HCT116 (cell line): ENCODE measurements around the gene MEIKIN. TPM values are rescaled to one million over a fixed set of nuclear protein-coding genes. Genes with fewer than 3 reads are reported as not detected.

ENCODE experiments used
- ATAC-seq: fragments of 200-7000 bp; cut with Tn5 transposase; 2 replicates; pipeline ENCODE4 v1.9.1; 2020; ENCODE audit warnings: mild to moderate bottlenecking, moderate library complexity
- BruUV-seq: library from RNA; stranded (reverse); fragments of 400-500 nt; replicated peaks from 2 replicates; lab custom pipeline; 2021; lab: Mats Ljungman, UMichigan
- CTCF ChIA-PET: fragments of 300-600 bp; sonication (Branson Sonifier 250); formaldehyde crosslinking; loops from one replicate; lab custom pipeline; 2021; ENCODE audit warnings: antibody characterized with exemption; lab: Charles Lee
- POLR2A ChIA-PET: fragments of 300-600, 350-600 bp; sonication (Branson Sonifier 250); formaldehyde crosslinking; loops from one replicate; lab custom pipeline; 2021; ENCODE audit warnings: antibody characterized with exemption; lab: Charles Lee
- RAD21 ChIA-PET, 2 experiments: fragments of 300-600 bp; sonication (Branson Sonifier 250); formaldehyde crosslinking; loops; one replicate each; lab custom pipeline; 2023; ENCODE audit warnings: low total read pairs in 2 of 2; ENCODE audit not compliant: uncharacterized antibody in 2 of 2, unreplicated experiment in 2 of 2, low non-redundant PET in 1 of 2; lab: Charles Lee
- DNase-seq: peaks from one replicate; pipeline ENCODE4 v3.0.0-alpha.2; 2010; ENCODE audit warnings: low read depth, low spot score
- H2AFZ ChIP-seq: fragments of 200-600 bp; shearing (Covaris generic), sonication (generic); 2 replicates; pipeline ENCODE4 v1.6.1; 2017; ENCODE audit warnings: low read depth, mixed run types, mixed read lengths, antibody characterized with exemption, low read length; ENCODE audit not compliant: poor library complexity, severe bottlenecking
- H3K27ac ChIP-seq: 2 replicates; pipeline ENCODE4 v1.5.1; 2012; ENCODE audit warnings: low read depth, low read length
- H3K27me3 ChIP-seq: fragments of 200-600 bp; sonication (generic); 2 replicates; pipeline ENCODE4 v1.6.1; 2016; ENCODE audit warnings: mixed run types, low read length, mixed read lengths; ENCODE audit not compliant: insufficient read depth
- H3K36me3 ChIP-seq, 2 experiments: fragments of 200-500 bp in 1 of 2; fragments of 200-600 bp in 1 of 2; sonication (Bioruptor generic) in 1 of 2; sonication (generic) in 1 of 2; 2 replicates each; pipeline versions ENCODE4 v1.5.1 to v1.6.1; 2014 to 2016; ENCODE audit warnings: low read length in 2 of 2, inconsistent platforms in 1 of 2, mixed read lengths in 1 of 2, mixed run types in 1 of 2; ENCODE audit not compliant: insufficient read depth in 2 of 2, control insufficient read depth in 1 of 2
- H3K4me1 ChIP-seq, 2 experiments: fragments of 200-600 bp in 1 of 2; sonication (generic) in 1 of 2; 2 replicates each; pipeline versions ENCODE4 v1.5.1 to v1.6.1; 2012 to 2017; ENCODE audit warnings: low read length in 2 of 2, inconsistent platforms in 1 of 2, mild to moderate bottlenecking in 1 of 2, mixed read lengths in 1 of 2, mixed run types in 1 of 2, moderate library complexity in 1 of 2; ENCODE audit not compliant: insufficient read depth in 2 of 2, control insufficient read depth in 1 of 2
- H3K4me2 ChIP-seq: fragments of 200-600 bp; sonication (generic); 2 replicates; pipeline ENCODE4 v1.6.1; 2017; ENCODE audit warnings: mixed run types, low read length, mixed read lengths
- H3K4me3 ChIP-seq, 2 experiments: fragments of 200-600 bp in 1 of 2; sonication (generic) in 1 of 2; replicated peaks in 1 of 2; 2 replicates each; pipeline ENCODE4 v1.5.1; 2011 to 2016; ENCODE audit warnings: low read length in 2 of 2, control low read depth in 1 of 2, low read depth in 1 of 2, mild to moderate bottlenecking in 1 of 2, mixed read lengths in 1 of 2, mixed run types in 1 of 2
- H3K79me2 ChIP-seq: fragments of 200-600 bp; sonication (generic); 2 replicates; pipeline ENCODE4 v1.6.1; 2017; ENCODE audit warnings: mild to moderate bottlenecking, mixed run types, low read length, moderate library complexity, mixed read lengths; ENCODE audit not compliant: insufficient read depth
- H3K9ac ChIP-seq: fragments of 200-600 bp; sonication (generic); 2 replicates; pipeline ENCODE4 v1.6.1; 2016; ENCODE audit warnings: low read length, mixed read lengths
- H3K9me2 ChIP-seq: fragments of 200-600 bp; sonication (generic), shearing (Covaris generic); 2 replicates; pipeline ENCODE4 v1.6.1; 2017; ENCODE audit warnings: mixed run types, mild to moderate bottlenecking, moderate library complexity; ENCODE audit not compliant: insufficient read depth
- H3K9me3 ChIP-seq, 2 experiments: fragments of 200-500 bp in 1 of 2; fragments of 200-600 bp in 1 of 2; sonication (Bioruptor generic) in 1 of 2; sonication (generic) in 1 of 2; 2 replicates each; pipeline ENCODE4 v1.6.1; 2014 to 2017; ENCODE audit warnings: low read length in 2 of 2, mixed read lengths in 2 of 2, inconsistent platforms in 1 of 2, low read depth in 1 of 2, mild to moderate bottlenecking in 1 of 2, mixed run types in 1 of 2, moderate library complexity in 1 of 2; ENCODE audit not compliant: control insufficient read depth in 1 of 2, insufficient read depth in 1 of 2
- H4K20me1 ChIP-seq: fragments of 200-600 bp; sonication (generic), shearing (Covaris generic); 2 replicates; pipeline ENCODE4 v1.6.1; 2017; ENCODE audit warnings: mixed run types, mild to moderate bottlenecking, moderate library complexity; ENCODE audit not compliant: insufficient read depth
- CEBPB ChIP-seq: IDR thresholded peaks from 2 replicates; pipeline ENCODE4 v1.6.1; 2012; ENCODE audit warnings: low read depth
- EGR1 ChIP-seq: IDR thresholded peaks from 2 replicates; pipeline ENCODE4 v1.6.1; 2012; ENCODE audit warnings: low read depth
- EZH2phosphoT487 ChIP-seq: fragments of 200-600 bp; IDR thresholded peaks from 2 replicates; pipeline ENCODE4 v1.6.1; 2018; ENCODE audit warnings: antibody characterized with exemption, borderline replicate concordance
- FOSL1 ChIP-seq: IDR thresholded peaks from 2 replicates; pipeline ENCODE4 v1.6.1; 2012; ENCODE audit warnings: low read depth
- JUND ChIP-seq: IDR thresholded peaks from 2 replicates; pipeline ENCODE4 v1.6.1; 2012
- POLR2A ChIP-seq: IDR thresholded peaks from 2 replicates; pipeline ENCODE4 v1.7.0; 2011; ENCODE audit warnings: borderline replicate concordance; ENCODE audit not compliant: insufficient read depth, insufficient read length; ENCODE audit errors: extremely low read depth
- POLR2AphosphoS5 ChIP-seq: IDR thresholded peaks from 2 replicates; pipeline ENCODE4 v1.6.1; 2011; ENCODE audit warnings: mild to moderate bottlenecking, low read depth, low read length, moderate library complexity
- RAD21 ChIP-seq: IDR thresholded peaks from 2 replicates; pipeline ENCODE4 v1.6.1; 2012; ENCODE audit warnings: low read depth, mild to moderate bottlenecking
- SP1 ChIP-seq: IDR thresholded peaks from 2 replicates; pipeline ENCODE4 v1.6.1; 2012; ENCODE audit warnings: low read depth
- SRF ChIP-seq: IDR thresholded peaks from 2 replicates; pipeline ENCODE4 v1.6.1; 2012; ENCODE audit warnings: low read depth
- ZFX ChIP-seq: fragments of 450-650 bp; IDR thresholded peaks from 2 replicates; pipeline ENCODE4 v1.6.1; 2017
- ZNF274 ChIP-seq: fragments of 200-500 bp; sonication (Bioruptor generic); IDR thresholded peaks from 2 replicates; pipeline ENCODE4 v1.6.1; 2014; ENCODE audit warnings: mild to moderate bottlenecking, low read depth, low read length, inconsistent platforms
- intact Hi-C: fragments of 100-400 bp; cut with micrococcal nuclease; formaldehyde crosslinking; loops from 2 replicates; pipeline ENCODE4 v1.10.0; 2022
- total RNA-seq: library from RNA; stranded (reverse); gene quantifications from one replicate; pipeline ENCODE4 v1.2.1, GENCODE V29; 2021; ENCODE audit not compliant: unreplicated experiment
- TF ChIP-seq, protein P1 (sequence below), 3 experiments: fragments of 200-600 bp in 1 of 3; sonication (generic) in 1 of 3; IDR thresholded peaks in 2 of 3; conservative IDR thresholded peaks in 1 of 3; 2 replicates each; pipeline ENCODE4 v1.5.1; 2012 to 2017; ENCODE audit warnings: low read depth in 2 of 3, low read length in 2 of 3, antibody characterized with exemption in 1 of 3, borderline replicate concordance in 1 of 3, control low read depth in 1 of 3, mild to moderate bottlenecking in 1 of 3, mixed read lengths in 1 of 3, mixed run types in 1 of 3, moderate library complexity in 1 of 3; ENCODE audit not compliant: insufficient read depth in 1 of 3
- TF ChIP-seq, protein P2 (sequence below): IDR thresholded peaks from 2 replicates; pipeline ENCODE4 v1.6.1; 2011; ENCODE audit warnings: mild to moderate bottlenecking, low read length, moderate library complexity; ENCODE audit not compliant: insufficient replicate concordance; ENCODE audit errors: extremely low read depth
- TF ChIP-seq, protein P3 (sequence below): IDR thresholded peaks from 2 replicates; pipeline ENCODE4 v1.6.1; 2012
- TF ChIP-seq, protein P4 (sequence below): IDR thresholded peaks from 2 replicates; pipeline ENCODE4 v1.6.1; 2012

The MEIKIN gene
- total RNA-seq, 1 experiment from 2014 or later: not detected

DNA sequence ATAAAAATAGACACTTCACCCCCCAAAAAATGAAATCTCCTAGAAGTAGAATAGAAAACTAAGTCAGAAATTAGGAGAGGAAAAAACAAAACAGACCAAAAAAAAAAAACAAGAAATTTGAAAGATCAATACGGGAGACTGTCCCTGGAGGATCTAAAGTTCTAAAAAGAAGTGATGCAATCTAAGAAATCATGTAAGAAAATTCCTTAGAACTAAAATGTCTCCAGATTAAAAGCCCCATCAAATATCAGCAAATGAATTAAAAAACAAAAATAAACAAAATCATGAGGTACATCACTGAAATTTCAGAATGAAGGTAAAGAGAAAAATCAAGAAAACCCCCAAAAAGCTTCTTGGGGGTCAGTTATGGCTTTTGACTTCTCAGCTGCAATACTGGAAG is 162.1 kb downstream of the MEIKIN start:
- RAD21 ChIA-PET: no interaction called here
- no peak for ATAC-seq

DNA sequence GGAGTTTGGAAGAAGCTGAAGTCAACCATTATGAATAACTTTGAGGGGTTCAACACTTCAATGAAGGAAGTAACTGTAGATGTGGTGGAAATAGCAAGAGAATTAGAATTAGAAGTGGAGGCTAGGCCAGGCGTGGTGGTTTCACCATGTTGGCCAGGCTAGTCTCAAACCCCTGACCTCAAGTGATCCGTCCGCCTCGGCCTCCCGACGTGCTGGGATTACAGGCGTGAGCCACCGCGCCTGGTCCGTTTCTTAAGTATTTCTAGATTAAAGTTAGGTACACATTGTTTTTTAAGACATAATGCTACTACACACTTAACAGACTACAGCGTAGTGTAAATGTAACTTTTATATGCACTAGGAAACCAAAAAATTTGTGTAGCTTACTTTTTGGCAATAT is 162.7 kb downstream of the MEIKIN start:
- POLR2A ChIA-PET: no interaction called here
- no peak for ATAC-seq
- H3K27ac ChIP-seq: no peak overlapping the region
- no peaks in the 10 kb centered on the region for H3K36me3 ChIP-seq
- no peak overlapping the region for H3K4me2 ChIP-seq
- no peaks in the 10 kb centered on the region for H4K20me1 ChIP-seq
- intact Hi-C loops: no loop called here
- BruUV-seq: no TSS peak
- H3K27me3 ChIP-seq: no peaks in the 10 kb centered on the region
- H3K4me3 ChIP-seq: no peak overlapping the region
- DNase-seq: no peak
- CTCF ChIA-PET: no interaction called here
- TF ChIP-seq POLR2A: no peak
- no peak for TF ChIP-seq SP1
- no peak for TF ChIP-seq JUND
- TF ChIP-seq FOSL1: no peak
- TF ChIP-seq, protein P1, sequence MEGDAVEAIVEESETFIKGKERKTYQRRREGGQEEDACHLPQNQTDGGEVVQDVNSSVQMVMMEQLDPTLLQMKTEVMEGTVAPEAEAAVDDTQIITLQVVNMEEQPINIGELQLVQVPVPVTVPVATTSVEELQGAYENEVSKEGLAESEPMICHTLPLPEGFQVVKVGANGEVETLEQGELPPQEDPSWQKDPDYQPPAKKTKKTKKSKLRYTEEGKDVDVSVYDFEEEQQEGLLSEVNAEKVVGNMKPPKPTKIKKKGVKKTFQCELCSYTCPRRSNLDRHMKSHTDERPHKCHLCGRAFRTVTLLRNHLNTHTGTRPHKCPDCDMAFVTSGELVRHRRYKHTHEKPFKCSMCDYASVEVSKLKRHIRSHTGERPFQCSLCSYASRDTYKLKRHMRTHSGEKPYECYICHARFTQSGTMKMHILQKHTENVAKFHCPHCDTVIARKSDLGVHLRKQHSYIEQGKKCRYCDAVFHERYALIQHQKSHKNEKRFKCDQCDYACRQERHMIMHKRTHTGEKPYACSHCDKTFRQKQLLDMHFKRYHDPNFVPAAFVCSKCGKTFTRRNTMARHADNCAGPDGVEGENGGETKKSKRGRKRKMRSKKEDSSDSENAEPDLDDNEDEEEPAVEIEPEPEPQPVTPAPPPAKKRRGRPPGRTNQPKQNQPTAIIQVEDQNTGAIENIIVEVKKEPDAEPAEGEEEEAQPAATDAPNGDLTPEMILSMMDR (IDR thresholded peaks at IDR 0.05 in 2 of 3, conservative IDR thresholded peaks at IDR 0.05 in 1 of 3; ENCODE audit: borderline replicate concordance in 1 of 3, insufficient read depth in 1 of 3, low read depth in 2 of 3, low read length in 2 of 3): no peak
- no peak for TF ChIP-seq EZH2phosphoT487
- no peak for TF ChIP-seq EGR1
- TF ChIP-seq SRF: no peak
- TF ChIP-seq, protein P2, sequence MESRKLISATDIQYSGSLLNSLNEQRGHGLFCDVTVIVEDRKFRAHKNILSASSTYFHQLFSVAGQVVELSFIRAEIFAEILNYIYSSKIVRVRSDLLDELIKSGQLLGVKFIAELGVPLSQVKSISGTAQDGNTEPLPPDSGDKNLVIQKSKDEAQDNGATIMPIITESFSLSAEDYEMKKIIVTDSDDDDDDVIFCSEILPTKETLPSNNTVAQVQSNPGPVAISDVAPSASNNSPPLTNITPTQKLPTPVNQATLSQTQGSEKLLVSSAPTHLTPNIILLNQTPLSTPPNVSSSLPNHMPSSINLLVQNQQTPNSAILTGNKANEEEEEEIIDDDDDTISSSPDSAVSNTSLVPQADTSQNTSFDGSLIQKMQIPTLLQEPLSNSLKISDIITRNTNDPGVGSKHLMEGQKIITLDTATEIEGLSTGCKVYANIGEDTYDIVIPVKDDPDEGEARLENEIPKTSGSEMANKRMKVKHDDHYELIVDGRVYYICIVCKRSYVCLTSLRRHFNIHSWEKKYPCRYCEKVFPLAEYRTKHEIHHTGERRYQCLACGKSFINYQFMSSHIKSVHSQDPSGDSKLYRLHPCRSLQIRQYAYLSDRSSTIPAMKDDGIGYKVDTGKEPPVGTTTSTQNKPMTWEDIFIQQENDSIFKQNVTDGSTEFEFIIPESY: no peak
- TF ChIP-seq RAD21: no peak
- TF ChIP-seq POLR2AphosphoS5: no peak
- no peak for TF ChIP-seq ZNF274
- TF ChIP-seq, protein P3, sequence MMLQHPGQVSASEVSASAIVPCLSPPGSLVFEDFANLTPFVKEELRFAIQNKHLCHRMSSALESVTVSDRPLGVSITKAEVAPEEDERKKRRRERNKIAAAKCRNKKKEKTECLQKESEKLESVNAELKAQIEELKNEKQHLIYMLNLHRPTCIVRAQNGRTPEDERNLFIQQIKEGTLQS: no peak
- no peak for TF ChIP-seq CEBPB
- TF ChIP-seq, protein P4, sequence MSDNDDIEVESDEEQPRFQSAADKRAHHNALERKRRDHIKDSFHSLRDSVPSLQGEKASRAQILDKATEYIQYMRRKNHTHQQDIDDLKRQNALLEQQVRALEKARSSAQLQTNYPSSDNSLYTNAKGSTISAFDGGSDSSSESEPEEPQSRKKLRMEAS: no peak
- no peak for TF ChIP-seq ZFX
- H2AFZ ChIP-seq: no peak overlapping the region
- H3K9me3 ChIP-seq: no peaks in the 10 kb centered on the region
- no peaks in the 10 kb centered on the region for H3K4me1 ChIP-seq
- H3K9me2 ChIP-seq: no peaks in the 10 kb centered on the region
- H3K79me2 ChIP-seq: peaks cover 78% of the 10 kb centered on the region
- RAD21 ChIA-PET: no interaction called here
- H3K9ac ChIP-seq: no peak overlapping the region

More for the DNA sequence above, 162.1 kb downstream of the MEIKIN start:
- no peak for TF ChIP-seq SP1
- peaks cover 78% of the 10 kb centered on the region for H3K79me2 ChIP-seq
- H3K27ac ChIP-seq: no peak overlapping the region
- no peaks in the 10 kb centered on the region for H3K27me3 ChIP-seq
- no peak overlapping the region for H3K4me3 ChIP-seq
- POLR2A ChIA-PET: no interaction called here
- no peak for DNase-seq
- no peaks in the 10 kb centered on the region for H3K36me3 ChIP-seq
- no TSS peak for BruUV-seq
- intact Hi-C loops: no loop called here
- CTCF ChIA-PET: no interaction called here
- H4K20me1 ChIP-seq: no peaks in the 10 kb centered on the region
- no peaks in the 10 kb centered on the region for H3K9me2 ChIP-seq
- no peak overlapping the region for H3K4me2 ChIP-seq
- H2AFZ ChIP-seq: no peak overlapping the region
- H3K9ac ChIP-seq: no peak overlapping the region
- H3K4me1 ChIP-seq: no peaks in the 10 kb centered on the region
- no peaks in the 10 kb centered on the region for H3K9me3 ChIP-seq
